Upper lobe of right lung (tissue), 1 donor: ENCODE data around the gene IMMT. TPM values are rescaled to one million over a fixed set of nuclear protein-coding genes. Genes with fewer than 3 reads are reported as not detected.

Experiments
- ATAC-seq: fragments of 200-7000 bp; cut with Tn5 transposase; one replicate; pipeline ENCODE4 v1.9.1; 2020; ENCODE audit warnings: mild to moderate bottlenecking, moderate library complexity
- DNase-seq: peaks from one replicate; pipeline ENCODE4 v3.0.0-alpha.2; 2020
- H3K27ac ChIP-seq: fragments of 200-600 bp; one replicate; pipeline ENCODE4 v1.8.0; 2022
- H3K27me3 ChIP-seq: fragments of 200-600 bp; one replicate; pipeline ENCODE4 v1.8.0; 2022; ENCODE audit warnings: mild to moderate bottlenecking
- H3K36me3 ChIP-seq: fragments of 200-600 bp; one replicate; pipeline ENCODE4 v1.8.0; 2022
- H3K4me1 ChIP-seq: fragments of 200-600 bp; one replicate; pipeline ENCODE4 v1.8.0; 2022
- H3K4me3 ChIP-seq: fragments of 200-600 bp; one replicate; pipeline ENCODE4 v1.8.0; 2022; ENCODE audit warnings: mild to moderate bottlenecking
- H3K9me3 ChIP-seq: fragments of 200-600 bp; one replicate; pipeline ENCODE4 v1.8.0; 2022
- intact Hi-C: fragments of 100-400 bp; cut with DNase I; formaldehyde crosslinking; loops from one replicate; pipeline ENCODE4 v1.11.0; 2022
- total RNA-seq: library from RNA; stranded (reverse); fragmentation: NEBNext Ultra II Directional; extraction: Animal tissue kit (Norgen Biotek cat#: 25700); gene quantifications from one replicate; pipeline ENCODE4 v1.2.1, GENCODE V29; 2021
- TF ChIP-seq, protein P1 (sequence below): fragments of 200-600 bp; IDR thresholded peaks from one replicate; pipeline ENCODE4 v1.8.0; 2022; ENCODE audit warnings: antibody characterized with exemption
- donor health status: DM: no; HTN: yes; CAD: no; lungs with severe emphysema.

IMMT gene
- total RNA-seq, 1 donor from 2014 or later = 54.9 TPM

DNA sequence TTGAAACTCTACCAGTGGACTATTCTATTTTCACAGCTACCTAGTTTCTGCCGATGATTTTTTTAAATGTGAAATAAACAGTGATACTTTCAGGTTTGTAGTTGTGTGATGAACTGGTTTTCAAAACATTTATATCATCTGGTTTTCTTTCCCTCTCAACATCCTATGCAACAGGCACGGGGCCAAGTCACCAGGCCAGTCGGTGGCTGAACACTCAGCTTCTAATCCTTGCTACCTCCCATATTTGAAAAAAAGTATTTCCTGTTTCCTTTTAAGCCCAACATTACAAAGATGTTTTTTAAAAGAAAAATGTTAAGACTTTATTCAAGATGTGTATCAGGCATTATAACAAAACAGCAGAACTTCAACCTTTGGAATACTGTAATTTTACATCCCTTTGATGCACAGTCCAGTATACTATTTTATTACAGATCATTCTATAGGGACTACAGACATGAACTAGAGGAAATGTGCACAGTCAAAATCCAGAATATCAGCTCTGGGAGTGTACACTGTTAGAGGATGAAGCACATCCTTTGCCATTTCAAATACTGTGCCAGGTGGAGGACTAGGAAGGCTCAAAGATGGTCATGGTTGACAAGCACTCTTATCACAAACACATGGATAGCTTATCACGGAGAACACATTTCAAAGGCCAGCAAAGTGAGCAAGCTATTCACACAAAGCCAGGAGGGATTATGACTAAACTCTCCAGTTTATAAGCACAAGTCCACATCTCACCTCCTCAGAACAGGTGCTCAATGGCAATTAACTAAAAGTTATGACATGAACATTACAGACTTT is 18.6 kb upstream of the IMMT start:
- Histone ChIP-seq H3K27me3 (no peaks in the 10 kb centered on the region), H3K4me1 (peaks cover 9% of the 10 kb centered on the region), H3K9me3 (no peaks in the 10 kb centered on the region), H3K36me3 (peaks cover 54% of the 10 kb centered on the region), H3K27ac (no peak overlapping the region), H3K4me3 (no peak overlapping the region)
- intact Hi-C loops = no loop called here
- DNase-seq (no peak), ATAC-seq (no peak)
- TF ChIP-seq, protein P1, sequence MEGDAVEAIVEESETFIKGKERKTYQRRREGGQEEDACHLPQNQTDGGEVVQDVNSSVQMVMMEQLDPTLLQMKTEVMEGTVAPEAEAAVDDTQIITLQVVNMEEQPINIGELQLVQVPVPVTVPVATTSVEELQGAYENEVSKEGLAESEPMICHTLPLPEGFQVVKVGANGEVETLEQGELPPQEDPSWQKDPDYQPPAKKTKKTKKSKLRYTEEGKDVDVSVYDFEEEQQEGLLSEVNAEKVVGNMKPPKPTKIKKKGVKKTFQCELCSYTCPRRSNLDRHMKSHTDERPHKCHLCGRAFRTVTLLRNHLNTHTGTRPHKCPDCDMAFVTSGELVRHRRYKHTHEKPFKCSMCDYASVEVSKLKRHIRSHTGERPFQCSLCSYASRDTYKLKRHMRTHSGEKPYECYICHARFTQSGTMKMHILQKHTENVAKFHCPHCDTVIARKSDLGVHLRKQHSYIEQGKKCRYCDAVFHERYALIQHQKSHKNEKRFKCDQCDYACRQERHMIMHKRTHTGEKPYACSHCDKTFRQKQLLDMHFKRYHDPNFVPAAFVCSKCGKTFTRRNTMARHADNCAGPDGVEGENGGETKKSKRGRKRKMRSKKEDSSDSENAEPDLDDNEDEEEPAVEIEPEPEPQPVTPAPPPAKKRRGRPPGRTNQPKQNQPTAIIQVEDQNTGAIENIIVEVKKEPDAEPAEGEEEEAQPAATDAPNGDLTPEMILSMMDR = no peak

DNA sequence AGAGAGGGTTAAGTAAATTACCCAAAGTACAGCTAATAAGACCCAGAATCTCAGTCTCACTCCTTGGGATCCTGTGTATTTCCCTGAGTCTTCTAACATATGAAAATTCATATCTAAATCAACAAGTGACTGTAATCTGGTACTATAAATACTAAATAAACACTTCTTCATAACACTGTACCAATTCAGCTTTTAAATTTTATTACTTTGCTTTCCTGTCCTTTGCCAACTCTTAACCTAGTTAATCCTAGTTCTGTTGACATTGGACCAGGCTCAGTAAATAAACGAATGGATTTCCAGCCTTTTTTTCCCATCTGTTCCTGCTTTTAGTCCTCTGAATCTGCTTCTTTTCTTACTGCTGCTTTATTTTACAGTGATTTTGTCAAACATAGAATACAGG is 17.8 kb upstream of the IMMT start:
- DNase-seq (no peak), ATAC-seq (no peak)
- intact Hi-C loops = no loop called here
- Histone ChIP-seq H3K36me3 (peaks cover 62% of the 10 kb centered on the region), H3K4me3 (no peak overlapping the region), H3K27ac (no peak overlapping the region), H3K27me3 (no peaks in the 10 kb centered on the region), H3K9me3 (no peaks in the 10 kb centered on the region), H3K4me1 (peaks cover 9% of the 10 kb centered on the region)
- TF ChIP-seq, protein P1 = no peak

DNA sequence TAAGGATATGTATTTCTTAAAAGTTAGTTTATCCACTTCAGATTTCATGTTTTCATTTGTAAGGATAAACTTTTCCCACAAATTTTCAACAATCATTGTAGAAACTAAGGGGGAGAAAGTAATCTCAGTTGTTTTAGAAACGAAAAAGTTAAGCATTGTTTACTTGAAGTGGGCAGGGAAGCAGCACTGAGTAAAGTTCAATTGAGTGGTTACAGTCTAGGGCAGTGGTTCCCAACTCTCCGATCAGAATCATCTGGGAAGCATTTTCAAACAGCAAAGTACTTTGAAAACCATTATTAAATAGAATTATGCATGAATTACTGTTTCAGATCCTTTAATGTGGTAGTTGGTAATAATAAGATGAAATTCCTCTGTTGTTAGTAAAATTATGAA is 16.5 kb upstream of the IMMT start:
- TF ChIP-seq, protein P1 = no peak
- Histone ChIP-seq H3K27me3 (no peaks in the 10 kb centered on the region), H3K4me1 (peaks cover 9% of the 10 kb centered on the region), H3K9me3 (no peaks in the 10 kb centered on the region), H3K36me3 (peaks cover 75% of the 10 kb centered on the region), H3K4me3 (no peak overlapping the region), H3K27ac (no peak overlapping the region)
- ATAC-seq (no peak), DNase-seq (no peak)
- intact Hi-C loops = no loop called here

DNA sequence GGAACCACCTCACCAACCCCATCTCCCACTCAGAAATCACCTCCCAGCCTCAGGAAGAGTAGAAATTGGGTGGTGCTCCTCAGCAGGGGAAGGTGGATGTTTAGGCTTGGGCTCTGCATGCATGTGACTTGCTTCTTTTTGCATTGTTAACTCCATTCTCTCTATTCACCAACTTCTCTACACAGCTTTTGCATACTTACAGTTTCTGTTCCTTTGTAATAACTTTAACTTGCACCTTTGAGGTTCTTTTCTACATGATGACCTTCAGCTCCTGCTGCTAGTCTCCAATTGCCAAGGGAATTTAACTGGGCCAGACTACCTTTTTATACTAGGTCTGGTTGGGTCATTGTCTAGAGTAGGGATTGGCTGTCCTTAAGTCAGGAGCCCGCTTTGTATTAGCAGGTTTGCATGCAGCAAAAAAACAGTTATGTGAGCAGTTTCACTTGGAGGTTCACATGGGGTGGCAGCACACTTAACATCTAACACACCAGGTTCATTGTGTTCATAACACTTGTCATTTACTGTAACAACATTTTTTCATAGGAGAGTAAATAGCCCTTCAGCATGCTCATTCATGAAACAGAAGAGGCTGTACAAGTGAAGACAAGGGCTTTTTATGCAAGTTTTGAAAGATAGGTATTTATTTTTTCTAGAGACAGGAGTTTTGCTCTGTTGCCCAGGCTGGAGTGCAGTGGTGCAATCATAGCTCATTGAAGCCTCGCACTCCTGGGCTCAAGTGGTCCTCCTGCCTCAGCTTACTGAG is 16.0 kb upstream of the IMMT start:
- Histone ChIP-seq H3K9me3 (no peaks in the 10 kb centered on the region), H3K27ac (no peak overlapping the region), H3K4me1 (peaks cover 9% of the 10 kb centered on the region), H3K27me3 (no peaks in the 10 kb centered on the region), H3K4me3 (no peak overlapping the region), H3K36me3 (peaks cover 81% of the 10 kb centered on the region)
- peak; percentile 93 for ATAC-seq
- TF ChIP-seq, protein P1 = no peak
- intact Hi-C loops = no loop called here
- peak; percentile 74 for DNase-seq

DNA sequence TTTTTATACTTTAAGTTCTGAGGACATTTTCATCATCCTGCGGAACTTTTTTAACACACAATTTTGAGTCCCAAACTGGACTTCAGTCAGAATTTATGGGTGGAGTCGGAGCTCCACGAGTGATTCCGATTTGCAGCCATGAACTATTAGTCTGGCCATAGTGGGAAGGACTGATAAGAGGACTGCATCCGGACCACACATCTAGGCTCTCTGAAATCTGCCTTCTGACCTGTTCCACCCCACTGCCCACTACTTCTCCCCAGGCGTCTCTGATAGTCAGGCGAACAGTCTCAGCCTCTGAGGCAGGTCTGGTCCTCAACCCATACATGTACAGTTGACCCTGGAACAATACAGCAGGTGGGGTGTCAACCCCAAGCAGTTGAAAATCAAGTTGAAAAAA is 9.2 kb upstream of the IMMT start:
- no peak overlapping the region for H3K4me3 ChIP-seq
- intact Hi-C loops = loop anchor here (5.0 kb wide), 1 partner anchor 248 kb away; no protein-coding TSS in a partner anchor
- no peaks in the 10 kb centered on the region for H3K27me3 ChIP-seq
- H3K36me3 ChIP-seq = peaks cover 36% of the 10 kb centered on the region
- TF ChIP-seq, protein P1 = no peak
- ATAC-seq (no peak), DNase-seq (no peak)
- no peak overlapping the region for H3K27ac ChIP-seq
- no peaks in the 10 kb centered on the region for H3K9me3 ChIP-seq
- H3K4me1 ChIP-seq = peaks cover 7% of the 10 kb centered on the region
